Measurements from ENCODE around the gene PLEKHA1.

Gene PLEKHA1

DNA sequence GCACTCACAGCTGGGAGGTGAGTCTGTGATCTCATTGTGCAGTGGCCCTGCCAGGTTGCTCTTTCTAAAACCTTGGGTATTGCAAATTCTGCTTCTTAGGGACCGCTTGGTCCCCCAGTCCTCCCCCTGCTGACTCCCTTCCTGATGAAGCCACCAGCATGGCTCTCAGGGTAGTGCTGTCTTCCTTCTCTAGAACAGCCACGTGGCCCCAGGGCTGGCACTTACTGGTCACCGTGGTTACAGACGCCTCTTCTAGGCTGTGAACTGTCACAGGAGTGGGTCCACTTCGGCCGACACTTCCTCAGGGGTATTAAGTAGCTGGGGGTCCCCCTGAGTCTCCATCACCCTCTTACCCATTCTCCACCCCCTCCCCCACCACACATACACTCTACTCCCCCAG lies 84.2 kb downstream of the PLEKHA1 start:
- Histone ChIP-seq H3K9ac (ENCODE audit: low read length) (no peak overlapping the region), H2AFZ (ENCODE audit: low read length) (no peak overlapping the region), H3K9me3 (ENCODE audit: low read length) (no peaks in the 10 kb centered on the region), H3K27ac (ENCODE audit: low read depth, low read length, poor library complexity, severe bottlenecking) (no peak overlapping the region), H3K4me3 (ENCODE audit: low read depth, low read length, poor library complexity, severe bottlenecking) (no peak overlapping the region), H4K20me1 (ENCODE audit: insufficient read depth, low read length) (no peaks in the 10 kb centered on the region), H3F3A (ENCODE audit: insufficient read depth, low read length) (no peaks in the 10 kb centered on the region), H3K79me2 (ENCODE audit: insufficient read depth, low read length) (no peaks in the 10 kb centered on the region), H3K9me2 (ENCODE audit: low read depth, low read length) (no peaks in the 10 kb centered on the region), H3K27me3 (ENCODE audit: insufficient read depth, low read length) (no peaks in the 10 kb centered on the region; the same call in 1 of the 2 replicates), H3K4me1 (ENCODE audit: insufficient read depth, low read length, severe bottlenecking) (no peaks in the 10 kb centered on the region), H3K36me3 (ENCODE audit: insufficient read depth, low read length) (no peaks in the 10 kb centered on the region), H3K4me2 (ENCODE audit: low read length) (no peak overlapping the region)
- TF ChIP-seq, protein P1, sequence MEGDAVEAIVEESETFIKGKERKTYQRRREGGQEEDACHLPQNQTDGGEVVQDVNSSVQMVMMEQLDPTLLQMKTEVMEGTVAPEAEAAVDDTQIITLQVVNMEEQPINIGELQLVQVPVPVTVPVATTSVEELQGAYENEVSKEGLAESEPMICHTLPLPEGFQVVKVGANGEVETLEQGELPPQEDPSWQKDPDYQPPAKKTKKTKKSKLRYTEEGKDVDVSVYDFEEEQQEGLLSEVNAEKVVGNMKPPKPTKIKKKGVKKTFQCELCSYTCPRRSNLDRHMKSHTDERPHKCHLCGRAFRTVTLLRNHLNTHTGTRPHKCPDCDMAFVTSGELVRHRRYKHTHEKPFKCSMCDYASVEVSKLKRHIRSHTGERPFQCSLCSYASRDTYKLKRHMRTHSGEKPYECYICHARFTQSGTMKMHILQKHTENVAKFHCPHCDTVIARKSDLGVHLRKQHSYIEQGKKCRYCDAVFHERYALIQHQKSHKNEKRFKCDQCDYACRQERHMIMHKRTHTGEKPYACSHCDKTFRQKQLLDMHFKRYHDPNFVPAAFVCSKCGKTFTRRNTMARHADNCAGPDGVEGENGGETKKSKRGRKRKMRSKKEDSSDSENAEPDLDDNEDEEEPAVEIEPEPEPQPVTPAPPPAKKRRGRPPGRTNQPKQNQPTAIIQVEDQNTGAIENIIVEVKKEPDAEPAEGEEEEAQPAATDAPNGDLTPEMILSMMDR (IDR thresholded peaks at IDR 0.05; ENCODE audit: low read length), result no peak
- TF ChIP-seq EZH2 (IDR thresholded peaks at IDR 0.05; ENCODE audit: borderline replicate concordance, low read length), result no peak

DNA sequence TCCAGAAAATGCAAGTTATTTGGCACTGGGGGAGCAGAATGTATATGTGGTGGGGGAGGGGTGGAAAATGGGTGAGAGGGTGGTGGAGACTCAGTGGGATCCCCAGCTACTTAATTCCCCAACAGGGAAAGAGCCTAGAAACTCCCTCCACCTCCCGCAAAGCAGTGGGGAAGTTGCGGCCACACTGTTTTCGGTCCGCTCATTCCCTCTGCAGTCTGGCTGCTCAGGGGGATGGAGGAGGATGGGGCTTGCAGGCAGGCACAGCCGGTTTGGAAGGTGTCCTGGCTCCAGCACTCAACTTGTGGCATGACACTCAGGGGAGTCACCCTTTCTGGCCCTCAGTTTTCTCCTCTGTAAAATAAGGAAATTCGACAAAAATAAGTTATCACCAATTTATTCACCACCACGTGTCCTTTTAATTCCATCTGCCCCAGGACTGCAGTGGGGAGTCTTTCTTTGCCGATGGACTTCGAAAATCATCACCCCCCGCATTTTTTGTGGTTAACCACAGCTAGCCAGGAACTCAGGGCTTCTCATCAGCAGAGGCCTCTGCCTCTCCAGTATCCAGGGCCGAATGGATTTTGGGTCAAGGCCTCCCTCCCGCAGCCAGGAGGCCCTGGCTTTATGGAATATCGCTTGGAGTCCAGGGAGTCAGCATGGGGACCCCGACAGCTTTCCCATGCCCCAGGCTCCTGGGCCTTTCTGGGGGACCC lies 85.2 kb downstream of the PLEKHA1 start:
- no peak for TF ChIP-seq EZH2 (IDR thresholded peaks at IDR 0.05; ENCODE audit: borderline replicate concordance, low read length)
- TF ChIP-seq, protein P1 (IDR thresholded peaks at IDR 0.05; ENCODE audit: low read length), result no peak
- H3K79me2 ChIP-seq (ENCODE audit: insufficient read depth, low read length), result no peaks in the 10 kb centered on the region
- no peak overlapping the region for H3K27ac ChIP-seq (ENCODE audit: low read depth, low read length, poor library complexity, severe bottlenecking)
- no peaks in the 10 kb centered on the region; the same call in 1 of the 2 replicates for H3K27me3 ChIP-seq (ENCODE audit: insufficient read depth, low read length)
- no peaks in the 10 kb centered on the region for H3K4me1 ChIP-seq (ENCODE audit: insufficient read depth, low read length, severe bottlenecking)
- no peaks in the 10 kb centered on the region for H3F3A ChIP-seq (ENCODE audit: insufficient read depth, low read length)
- H3K9ac ChIP-seq (ENCODE audit: low read length), result no peak overlapping the region
- H3K4me2 ChIP-seq (ENCODE audit: low read length), result no peak overlapping the region
- H3K36me3 ChIP-seq (ENCODE audit: insufficient read depth, low read length), result no peaks in the 10 kb centered on the region
- no peaks in the 10 kb centered on the region for H4K20me1 ChIP-seq (ENCODE audit: insufficient read depth, low read length)
- H3K9me3 ChIP-seq (ENCODE audit: low read length), result no peaks in the 10 kb centered on the region
- H3K4me3 ChIP-seq (ENCODE audit: low read depth, low read length, poor library complexity, severe bottlenecking), result no peak overlapping the region
- no peaks in the 10 kb centered on the region for H3K9me2 ChIP-seq (ENCODE audit: low read depth, low read length)
- H2AFZ ChIP-seq (ENCODE audit: low read length), result no peak overlapping the region

DNA sequence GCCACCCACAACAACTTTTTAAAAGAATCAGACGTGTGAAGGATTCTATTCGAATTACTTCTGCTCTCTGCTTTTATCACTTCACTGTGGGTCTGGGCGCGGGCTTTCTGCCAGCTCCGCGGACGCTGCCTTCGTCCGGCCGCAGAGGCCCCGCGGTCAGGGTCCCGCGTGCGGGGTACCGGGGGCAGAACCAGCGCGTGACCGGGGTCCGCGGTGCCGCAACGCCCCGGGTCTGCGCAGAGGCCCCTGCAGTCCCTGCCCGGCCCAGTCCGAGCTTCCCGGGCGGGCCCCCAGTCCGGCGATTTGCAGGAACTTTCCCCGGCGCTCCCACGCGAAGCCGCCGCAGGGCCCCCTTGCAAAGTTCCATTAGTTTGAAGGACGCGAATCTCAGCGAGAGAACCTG lies 86.4 kb downstream of the PLEKHA1 start:
- no peak overlapping the region for H3K9ac ChIP-seq (ENCODE audit: low read length)
- H3F3A ChIP-seq (ENCODE audit: insufficient read depth, low read length), result no peaks in the 10 kb centered on the region
- H3K36me3 ChIP-seq (ENCODE audit: insufficient read depth, low read length), result no peaks in the 10 kb centered on the region
- H3K27me3 ChIP-seq (ENCODE audit: insufficient read depth, low read length), result no peaks in the 10 kb centered on the region
- H3K4me3 ChIP-seq (ENCODE audit: low read depth, low read length, poor library complexity, severe bottlenecking), result no peak overlapping the region
- no peaks in the 10 kb centered on the region for H3K9me3 ChIP-seq (ENCODE audit: low read length)
- H2AFZ ChIP-seq (ENCODE audit: low read length), result no peak overlapping the region
- H3K4me2 ChIP-seq (ENCODE audit: low read length), result no peak overlapping the region
- H3K4me1 ChIP-seq (ENCODE audit: insufficient read depth, low read length, severe bottlenecking), result no peaks in the 10 kb centered on the region
- H3K79me2 ChIP-seq (ENCODE audit: insufficient read depth, low read length), result no peaks in the 10 kb centered on the region
- TF ChIP-seq EZH2 (IDR thresholded peaks at IDR 0.05; ENCODE audit: borderline replicate concordance, low read length), result no peak
- TF ChIP-seq, protein P1 (IDR thresholded peaks at IDR 0.05; ENCODE audit: low read length), result no peak
- H3K9me2 ChIP-seq (ENCODE audit: low read depth, low read length), result no peaks in the 10 kb centered on the region
- H4K20me1 ChIP-seq (ENCODE audit: insufficient read depth, low read length), result no peaks in the 10 kb centered on the region
- no peak overlapping the region for H3K27ac ChIP-seq (ENCODE audit: low read depth, low read length, poor library complexity, severe bottlenecking)

All from OCI-LY1 (cell line).